ENCODE results near the gene RASEF.
"Not testable (repeated sequence)": the region's sequence is repeated elsewhere in the genome, so short reads cannot be mapped to it uniquely, and the experiment has no call there.

The RASEF gene

GRCh38 chr9:82949203-82949602, 113.7 kb downstream of the RASEF start:
- no peak for DNase-seq
- H3K27ac ChIP-seq: no peak overlapping the region
- intact Hi-C loops (cut with DNase I; ENCODE audit: low total_unique reads): no loop called here
- no peaks in the 10 kb centered on the region for H3K4me1 ChIP-seq
- no peaks in the 10 kb centered on the region for H3K36me3 ChIP-seq
- no peak overlapping the region for H3K4me3 ChIP-seq
- no peaks in the 10 kb centered on the region for H3K9me3 ChIP-seq
- H3K27me3 ChIP-seq: no peaks in the 10 kb centered on the region
- TF ChIP-seq CTCF (IDR thresholded peaks at IDR 0.05): no peak

- H3K4me3 ChIP-seq: no peak overlapping the region
- H3K36me3 ChIP-seq: no peaks in the 10 kb centered on the region
- intact Hi-C loops (cut with DNase I; ENCODE audit: low total_unique reads): no loop called here
- H3K27me3 ChIP-seq: no peaks in the 10 kb centered on the region
- H3K27ac ChIP-seq: no peak overlapping the region
- TF ChIP-seq CTCF (IDR thresholded peaks at IDR 0.05): no peak
- H3K9me3 ChIP-seq: no peaks in the 10 kb centered on the region
- no peaks in the 10 kb centered on the region for H3K4me1 ChIP-seq
- no peak for DNase-seq
Observed at GRCh38 chr9:82940376-82940775, 122.6 kb downstream of the RASEF start.

- intact Hi-C loops (cut with DNase I; ENCODE audit: low total_unique reads): no loop called here
- no peaks in the 10 kb centered on the region for H3K9me3 ChIP-seq
- no peak for DNase-seq
Observed at GRCh38 chr9:82939451-82939850, 123.5 kb downstream of the RASEF start.

GRCh38 chr9:82938426-82939218, 124.3 kb downstream of the RASEF start:
- no peaks in the 10 kb centered on the region for H3K27me3 ChIP-seq
- H3K9me3 ChIP-seq: no peaks in the 10 kb centered on the region
- no peak overlapping the region for H3K27ac ChIP-seq
- no peak for TF ChIP-seq CTCF (IDR thresholded peaks at IDR 0.05)
- DNase-seq: no peak
- no peak overlapping the region for H3K4me3 ChIP-seq
- H3K36me3 ChIP-seq: no peaks in the 10 kb centered on the region
- intact Hi-C loops (cut with DNase I; ENCODE audit: low total_unique reads): no loop called here
- no peaks in the 10 kb centered on the region for H3K4me1 ChIP-seq

More at GRCh38 chr9:82939451-82939850, 123.5 kb downstream of the RASEF start:
- no peak for TF ChIP-seq CTCF (IDR thresholded peaks at IDR 0.05)
- no peaks in the 10 kb centered on the region for H3K4me1 ChIP-seq
- no peak overlapping the region for H3K4me3 ChIP-seq
- H3K27ac ChIP-seq: no peak overlapping the region
- H3K36me3 ChIP-seq: no peaks in the 10 kb centered on the region
- H3K27me3 ChIP-seq: no peaks in the 10 kb centered on the region

- H3K36me3 ChIP-seq; H3K27me3 ChIP-seq; H3K4me1 ChIP-seq; intact Hi-C loops (cut with DNase I; ENCODE audit: low total_unique reads); DNase-seq; H3K4me3 ChIP-seq; H3K27ac ChIP-seq; H3K9me3 ChIP-seq: not testable (repeated sequence)
Observed at GRCh38 chr9:82936561-82936960, 126.4 kb downstream of the RASEF start.

GRCh38 chr9:82934949-82935348, 128.0 kb downstream of the RASEF start:
- Histone ChIP-seq H3K4me1 (no peaks in the 10 kb centered on the region), H3K36me3 (no peaks in the 10 kb centered on the region), H3K4me3 (no peak overlapping the region), H3K9me3 (no peaks in the 10 kb centered on the region), H3K27ac (no peak overlapping the region), H3K27me3 (no peaks in the 10 kb centered on the region)
- DNase-seq: no peak
- TF ChIP-seq CTCF (IDR thresholded peaks at IDR 0.05): no peak
- intact Hi-C loops (cut with DNase I; ENCODE audit: low total_unique reads): no loop called here

- DNase-seq; H3K27ac ChIP-seq; H3K4me1 ChIP-seq; H3K4me3 ChIP-seq; H3K27me3 ChIP-seq; H3K9me3 ChIP-seq; intact Hi-C loops (cut with DNase I; ENCODE audit: low total_unique reads); H3K36me3 ChIP-seq: not testable (repeated sequence)
Observed at GRCh38 chr9:82934025-82934424, 128.9 kb downstream of the RASEF start.

Data from tibial artery (tissue), 4 donors.